HepG2 (cell line): ENCODE results near the gene SERPINB6. TPM values are rescaled to one million over a fixed set of nuclear protein-coding genes. Genes with fewer than 3 reads are reported as not detected.
A peak's percentile ranks its signal among the peaks of the same experiment; 100 is the strongest.

Experiments
- ATAC-seq: fragments of 200-7000 bp; cut with Tn5 transposase; 3 replicates; pipeline ENCODE4 v1.9.1; 2020; ENCODE audit warnings: mild to moderate bottlenecking, moderate library complexity
- BruUV-seq: library from RNA; stranded (reverse); fragments of 400-500 nt; replicated peaks from 2 replicates; lab custom pipeline; 2021; lab: Mats Ljungman, UMichigan
- CTCF ChIA-PET: fragments of 300-600 bp; formaldehyde crosslinking; extraction: SDS; loops from one replicate; lab custom pipeline; 2021; ENCODE audit warnings: low total read pairs, inconsistent platforms, low intra/inter-chr PET ratio; lab: Yijun Ruan, JAX
- POLR2A ChIA-PET: fragments of 350-600 bp; sonication (Branson Sonifier 250); formaldehyde crosslinking; loops from one replicate; lab custom pipeline; 2020; ENCODE audit warnings: antibody characterized with exemption, inconsistent platforms; lab: Yijun Ruan, JAX
- DNase-seq: peaks from one replicate; pipeline ENCODE4 v3.0.0-alpha.2; 2015; ENCODE audit warnings: low spot score
- FAIRE-seq: peaks from 3 replicates; lab custom pipeline; 2011; peaks lifted over from hg19 to GRCh38; lab: Jason Lieb, UNC
- H2AFZ ChIP-seq: one replicate; pipeline ENCODE4 v1.6.1; 2011; ENCODE audit warnings: low read length, inconsistent platforms
- H3K27ac ChIP-seq: fragments of 300-600 bp; 3 replicates; pipeline ENCODE4 v1.8.0; 2011; ENCODE audit warnings: mixed run types, mild to moderate bottlenecking, mixed read lengths, low read length, inconsistent platforms; ENCODE audit not compliant: insufficient read depth; ENCODE audit errors: extremely low read length
- H3K27me3 ChIP-seq, 2 experiments: fragments of 200-600 bp in 1 of 2; 2 replicates in 1 of 2; 3 replicates in 1 of 2; pipeline versions ENCODE4 v1.6.0 to v1.8.0; 2011; ENCODE audit warnings: low read length in 2 of 2, mild to moderate bottlenecking in 2 of 2, moderate library complexity in 2 of 2, inconsistent platforms in 1 of 2; ENCODE audit not compliant: insufficient read depth in 2 of 2, control insufficient read depth in 1 of 2
- H3K36me3 ChIP-seq, 2 experiments: fragments of 200-600 bp in 1 of 2; replicated peaks in 1 of 2; 2 replicates in 1 of 2; 3 replicates in 1 of 2; pipeline versions ENCODE4 v1.5.1 to v1.8.0; 2011; ENCODE audit warnings: low read length in 2 of 2, inconsistent platforms in 1 of 2; ENCODE audit not compliant: insufficient read depth in 2 of 2, control insufficient read depth in 1 of 2
- H3K4me1 ChIP-seq: 2 replicates; pipeline ENCODE4 v1.5.1; 2012; ENCODE audit warnings: low read length, inconsistent platforms; ENCODE audit not compliant: insufficient read depth
- H3K4me2 ChIP-seq: 2 replicates; pipeline ENCODE4 v1.6.0; 2011; ENCODE audit warnings: low read depth, low read length, inconsistent platforms
- H3K4me3 ChIP-seq, 3 experiments: fragments of 200-600 bp in 1 of 3; sonication (generic), shearing (Covaris generic) in 1 of 3; replicated peaks in 1 of 3; 2 replicates each; pipeline ENCODE4 v1.5.1; 2011 to 2016; ENCODE audit warnings: low read length in 3 of 3, inconsistent platforms in 2 of 3, low read depth in 2 of 3, mild to moderate bottlenecking in 2 of 3, control low read depth in 1 of 3, mixed read lengths in 1 of 3; ENCODE audit not compliant: insufficient read depth in 1 of 3
- H3K79me2 ChIP-seq: one replicate; pipeline ENCODE4 v1.6.1; 2011; ENCODE audit warnings: low read length, inconsistent platforms; ENCODE audit not compliant: insufficient read depth
- H3K9ac ChIP-seq: 2 replicates; pipeline ENCODE4 v1.6.0; 2011; ENCODE audit warnings: mild to moderate bottlenecking, low read depth, low read length, inconsistent platforms; ENCODE audit not compliant: insufficient read depth
- H3K9me3 ChIP-seq: 2 replicates; pipeline ENCODE4 v1.5.1; 2012; ENCODE audit warnings: mild to moderate bottlenecking, low read length
- H4K20me1 ChIP-seq: 2 replicates; pipeline ENCODE4 v1.6.0; 2011; ENCODE audit warnings: inconsistent platforms, mild to moderate bottlenecking, low read length, moderate library complexity; ENCODE audit not compliant: insufficient read depth
- RBAK ChIP-seq: sonication (generic); formaldehyde crosslinking; IDR thresholded peaks from 2 replicates; pipeline ENCODE4 v1.5.1; 2020; ENCODE audit warnings: mild to moderate bottlenecking, missing genetic modification reagents
- ZFP41 ChIP-seq: sonication (generic); formaldehyde crosslinking; IDR thresholded peaks from 2 replicates; pipeline ENCODE4 v1.4.0; 2020; ENCODE audit warnings: mild to moderate bottlenecking, missing genetic modification reagents, borderline replicate concordance
- ZNF432 ChIP-seq: sonication (generic); formaldehyde crosslinking; IDR thresholded peaks from 2 replicates; pipeline ENCODE4 v1.5.0; 2020; ENCODE audit warnings: missing genetic modification reagents, mild to moderate bottlenecking, borderline replicate concordance
- WGBS: methylation state at CpG from one replicate; pipeline ENCODE4 v1.1.6; 2017; ENCODE audit warnings: low lambda C conversion rate; 5-methylcytosine and 5-hydroxymethylcytosine counted together
- in situ Hi-C: cut with HindIII; loops from 2 replicates; pipeline ENCODE4 v1.10.0; 2017; ENCODE audit warnings: low pct_unique_long_range_greater_than_20kb; ENCODE audit not compliant: extremely low pct_ligation_motif_present
- intact Hi-C: fragments of 100-400 bp; cut with micrococcal nuclease; formaldehyde crosslinking; loops from one replicate; pipeline ENCODE4 v1.10.0; 2022; ENCODE audit not compliant: unreplicated experiment
- polyA plus RNA-seq, 8 experiments: library from polyadenylated mRNA; depleted of rRNA in 3 of 8; stranded (reverse) in 7 of 8; unstranded in 1 of 8; fragments of >200 nt; fragmentation: Illumina TruSeq in 4 of 8; extraction: Trizol in 4 of 8; gene quantifications; 2 replicates each; pipeline versions ENCODE4 v1.2.1 to v1.2.3, GENCODE V29; 2011 to 2016; ENCODE audit warnings: low read depth in 4 of 8, missing spikeins in 1 of 8, mixed read lengths in 1 of 8; ENCODE audit not compliant: insufficient read depth in 1 of 8
- total RNA-seq, 5 experiments: library from RNA; depleted of rRNA; stranded (reverse); fragments of >200 nt; fragmentation: Illumina TruSeq; extraction: Trizol; gene quantifications; 2 replicates each; pipeline ENCODE4 v1.2.3, GENCODE V29; 2016; ENCODE audit warnings: low read depth in 1 of 5
- TF ChIP-seq, protein P1 (sequence below): sonication (generic); formaldehyde crosslinking; IDR thresholded peaks from 2 replicates; pipeline ENCODE4 v1.5.0; 2020; ENCODE audit warnings: missing genetic modification reagents

SERPINB6 gene
- total and polyA plus RNA-seq, 2 of the 13 experiments (the other 11 are each of a cell fraction or from before 2014, with no cell fraction given), result 38.2 to 61.3 TPM

DNA sequence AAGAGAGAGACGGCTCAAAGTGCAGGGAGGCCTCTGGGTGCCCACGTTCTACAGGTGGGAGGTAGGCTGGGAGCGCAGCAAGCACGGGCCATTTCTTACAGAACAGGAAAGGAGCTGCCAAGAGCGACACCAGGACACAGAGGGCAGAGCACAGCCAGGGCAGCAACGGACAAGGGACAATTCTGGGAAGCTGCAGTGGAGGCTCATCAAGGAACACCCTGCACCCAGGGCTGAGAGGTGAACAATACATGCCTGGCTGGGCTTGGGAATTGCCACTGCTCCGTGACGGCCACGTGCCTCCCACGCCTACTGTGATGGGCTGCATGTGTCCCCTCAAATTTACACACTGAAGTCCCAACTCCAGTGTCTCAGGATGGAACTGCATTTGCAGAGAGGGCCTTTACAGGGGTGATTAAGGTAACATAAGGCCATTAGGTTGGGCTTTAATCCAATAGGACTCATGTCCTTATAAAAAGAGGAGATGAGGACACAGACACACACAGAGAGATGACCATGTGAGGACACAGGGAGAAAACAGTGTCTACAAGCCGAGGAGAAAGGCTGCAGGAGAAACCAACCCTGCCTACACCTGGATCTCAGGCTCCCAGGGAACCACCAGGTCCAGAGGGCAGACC is 13.6 kb downstream of the SERPINB6 start:
- in situ Hi-C loops, result no loop called here
- POLR2A ChIA-PET, result no interaction called here

DNA sequence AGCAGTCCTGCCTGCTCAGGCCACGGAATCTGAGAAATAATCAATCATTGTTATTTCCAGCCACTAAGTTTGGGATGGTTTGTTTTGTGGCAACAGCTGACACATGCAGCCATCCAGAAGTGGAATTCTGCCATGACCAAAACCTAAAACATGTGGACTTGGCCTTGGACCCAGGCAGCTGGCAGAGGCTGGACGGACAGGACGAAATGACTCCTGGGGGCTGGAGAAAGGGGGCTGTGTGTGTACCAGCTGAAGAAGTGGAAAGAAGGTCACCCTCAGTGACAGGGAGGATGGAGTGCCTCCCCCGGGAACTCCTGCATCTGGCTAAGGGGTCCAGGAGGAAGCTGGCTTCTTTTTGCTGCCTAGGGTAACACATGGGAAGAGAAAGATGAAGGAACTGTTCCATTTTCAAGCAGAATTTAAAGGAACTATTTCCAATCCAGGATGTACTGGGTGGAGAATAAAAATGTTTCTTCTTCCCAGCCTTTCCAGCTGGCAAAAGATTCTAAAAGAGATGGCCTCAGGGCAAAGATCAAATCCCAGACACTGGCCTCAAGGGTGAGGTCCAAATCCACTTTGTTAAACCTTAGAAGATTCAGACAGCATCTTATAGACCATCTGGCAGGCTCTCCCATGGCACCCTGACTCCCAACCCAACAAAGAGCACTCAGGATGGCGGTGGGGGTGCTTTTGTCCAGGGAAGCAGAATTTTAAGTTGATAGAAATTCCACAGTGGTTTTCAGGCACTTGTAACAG is 14.3 kb downstream of the SERPINB6 start:
- Histone ChIP-seq H2AFZ (no peak overlapping the region), H3K27ac (no peak overlapping the region), H3K27me3 (no peaks in the 10 kb centered on the region), H3K4me3 (no peak overlapping the region), H4K20me1 (no peaks in the 10 kb centered on the region), H3K9me3 (no peaks in the 10 kb centered on the region), H3K4me2 (no peak overlapping the region), H3K9ac (no peak overlapping the region), H3K36me3 (no peaks in the 10 kb centered on the region), H3K79me2 (no peaks in the 10 kb centered on the region), H3K4me1 (peaks cover 57% of the 10 kb centered on the region)
- ChIA-PET CTCF (no interaction called here), POLR2A (no interaction called here)
- TF ChIP-seq ZNF432 (CRISPR knock-in tag) (no peak), RBAK (CRISPR knock-in tag) (peak; percentile 93)
- DNase-seq, result no peak
- 84% methylated on average over 5 of the region's 5 CpGs for WGBS
- intact Hi-C loops (no loop called here), in situ Hi-C loops (no loop called here)
- FAIRE-seq, result no peak
- ATAC-seq, result no peak
- BruUV-seq, result no TSS peak

More for the DNA sequence above, 13.6 kb downstream of the SERPINB6 start:
- Histone ChIP-seq H3K27ac (no peak overlapping the region), H3K4me1 (peaks cover 50% of the 10 kb centered on the region), H3K9ac (no peak overlapping the region), H3K4me2 (no peak overlapping the region), H3K36me3 (no peaks in the 10 kb centered on the region), H4K20me1 (no peaks in the 10 kb centered on the region), H3K27me3 (no peaks in the 10 kb centered on the region), H3K9me3 (no peaks in the 10 kb centered on the region), H2AFZ (no peak overlapping the region), H3K4me3 (no peak overlapping the region), H3K79me2 (no peaks in the 10 kb centered on the region)
- CTCF ChIA-PET, result no interaction called here
- no peak for TF ChIP-seq ZFP41 (CRISPR knock-in tag)
- TF ChIP-seq, protein P1, sequence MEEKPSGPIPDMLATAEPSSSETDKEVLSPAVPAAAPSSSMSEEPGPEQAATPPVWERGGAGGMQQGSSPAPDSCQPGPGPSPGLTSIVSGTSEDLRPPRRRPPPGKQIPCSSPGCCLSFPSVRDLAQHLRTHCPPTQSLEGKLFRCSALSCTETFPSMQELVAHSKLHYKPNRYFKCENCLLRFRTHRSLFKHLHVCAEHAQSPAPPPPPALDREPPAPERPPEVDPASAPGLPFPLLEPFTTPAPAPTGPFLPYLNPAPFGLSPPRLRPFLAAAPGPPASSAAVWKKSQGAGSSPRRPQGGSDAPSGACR (CRISPR knock-in tag), result 0 out of 2 replicates have a peak, but pooled peaks have one; percentile 45
- intact Hi-C loops, result no loop called here
- FAIRE-seq, result no peak
- ATAC-seq, result peak; percentile 10; the same call in 2 of the 3 replicates
- 83% methylated on average over 10 of the region's 11 CpGs for WGBS
- no peak for DNase-seq
- BruUV-seq, result no TSS peak
